ENCODE results near the gene RBM15B. TPM values are rescaled to one million over a fixed set of nuclear protein-coding genes. Genes with fewer than 3 reads are reported as not detected.

The RBM15B gene
- total RNA-seq = 10 to 100 TPM; 23.1 to 34.6 (median 27.4) TPM

- H3K36me3 ChIP-seq = peaks cover 0 to 52% (median 0%) of the 10 kb centered on the region in 3 donors
- peaks cover 0 to 74% (median 20%) of the 10 kb centered on the region in 4 donors for H3K4me1 ChIP-seq
- no peaks in the 10 kb centered on the region for H3K9me3 ChIP-seq
- TF ChIP-seq POLR2A (IDR thresholded peaks at IDR 0.05) (peak; percentile 37 to 60), CTCF (IDR thresholded peaks at IDR 0.05) (peak; percentile 86 to 97 (median 92))
- H3K27ac ChIP-seq = peak within 1 kb of the TSS; percentile 85 to 95 (median 94)
- H3K27me3 ChIP-seq = no peaks in the 10 kb centered on the region
- H3K4me3 ChIP-seq = peak within 1 kb of the TSS; percentile 54 to 95 (median 86)
- peak; percentile 96 to 99 (median 99) for DNase-seq
Measured at GRCh38 chr3:51391075-51391565, at the start of gene RBM15B. Gene RBM15B, plus strand, starts transcription at chr3:51391285. Its CDS starts 115 bp downstream, at chr3:51391400.

- TF ChIP-seq CTCF (IDR thresholded peaks at IDR 0.05) (no peak), POLR2A (IDR thresholded peaks at IDR 0.05) (no peak)
- H3K36me3 ChIP-seq = no peaks in the 10 kb centered on the region
- H3K4me3 ChIP-seq = no peak overlapping the region
- no peaks in the 10 kb centered on the region for H3K9me3 ChIP-seq
- no peak overlapping the region for H3K27ac ChIP-seq
- no peaks in the 10 kb centered on the region for H3K27me3 ChIP-seq
- no peaks in the 10 kb centered on the region for H3K4me1 ChIP-seq
- peak in 1 of 3 donors; percentile 45 for DNase-seq
Measured at GRCh38 chr3:51343918-51344687, 47.0 kb upstream of the RBM15B start.

- no peak for TF ChIP-seq POLR2A (IDR thresholded peaks at IDR 0.05)
- TF ChIP-seq CTCF (IDR thresholded peaks at IDR 0.05) = no peak
- Histone ChIP-seq H3K36me3 (no peaks in the 10 kb centered on the region), H3K27ac (no peak overlapping the region), H3K4me1 (no peaks in the 10 kb centered on the region), H3K4me3 (no peak overlapping the region), H3K27me3 (no peaks in the 10 kb centered on the region), H3K9me3 (no peaks in the 10 kb centered on the region)
- DNase-seq = no peak
Measured at GRCh38 chr3:51350751-51351150, 40.3 kb upstream of the RBM15B start.

- H3K27me3 ChIP-seq = no peaks in the 10 kb centered on the region
- no peaks in the 10 kb centered on the region for H3K36me3 ChIP-seq
- H3K4me1 ChIP-seq = no peaks in the 10 kb centered on the region
- DNase-seq = peak in 1 of 3 donors; percentile 27
- no peak overlapping the region for H3K4me3 ChIP-seq
- H3K9me3 ChIP-seq = no peaks in the 10 kb centered on the region
- TF ChIP-seq CTCF (IDR thresholded peaks at IDR 0.05) = no peak
- no peak for TF ChIP-seq POLR2A (IDR thresholded peaks at IDR 0.05)
- H3K27ac ChIP-seq = no peak overlapping the region
Measured at GRCh38 chr3:51353131-51353530, 38.0 kb upstream of the RBM15B start.

GRCh38 chr3:51353691-51354090, 37.4 kb upstream of the RBM15B start:
- no peaks in the 10 kb centered on the region for H3K4me1 ChIP-seq
- DNase-seq = peak in 1 of 3 donors; percentile 19
- TF ChIP-seq CTCF (IDR thresholded peaks at IDR 0.05) = no peak
- no peak for TF ChIP-seq POLR2A (IDR thresholded peaks at IDR 0.05)
- H3K27me3 ChIP-seq = no peaks in the 10 kb centered on the region
- H3K27ac ChIP-seq = no peak overlapping the region
- no peaks in the 10 kb centered on the region for H3K36me3 ChIP-seq
- no peaks in the 10 kb centered on the region for H3K9me3 ChIP-seq
- no peak overlapping the region for H3K4me3 ChIP-seq
